ENCODE results near the gene PKN2. TPM values are rescaled to one million over a fixed set of nuclear protein-coding genes. Genes with fewer than 3 reads are reported as not detected.
A peak's percentile ranks its signal among the peaks of the same experiment; 100 is the strongest.

The PKN2 gene
- total RNA-seq, 1 experiment from 2014 or later = 33.4 TPM

GRCh38 chr1:88695781-88696180, 11.7 kb downstream of the PKN2 start:
- Histone ChIP-seq H3K27me3 (replicated peaks; ENCODE audit: control insufficient read depth, insufficient read depth, low read length) (no peaks in the 10 kb centered on the region), H3K9me3 (no peaks in the 10 kb centered on the region), H3K36me3 (ENCODE audit: control insufficient read depth, insufficient read depth, low read length) (no peaks in the 10 kb centered on the region), H3K4me1 (no peaks in the 10 kb centered on the region), H3K4me3 (ENCODE audit: low read depth, low read length) (no peak overlapping the region)
- Mint-ChIP-seq H3K27me3 (ENCODE audit: insufficient read depth, unreplicated experiment) (no peaks in the 10 kb centered on the region), H3K27ac (ENCODE audit: unreplicated experiment) (no peak overlapping the region), H3K4me1 (ENCODE audit: low read depth, unreplicated experiment) (peaks cover 9% of the 10 kb centered on the region), H3K9me3 (ENCODE audit: unreplicated experiment) (no peaks in the 10 kb centered on the region), H3K4me3 (ENCODE audit: unreplicated experiment) (no peak overlapping the region), H3K36me3 (ENCODE audit: insufficient read depth, unreplicated experiment) (peaks cover 11% of the 10 kb centered on the region)
- no peak for DNase-seq
- intact Hi-C loops (cut with micrococcal nuclease; ENCODE audit: unreplicated experiment) = no loop called here
- POLR2A ChIA-PET = no interaction called here
- no peak for TF ChIP-seq CTCF (IDR thresholded peaks at IDR 0.05; ENCODE audit: insufficient read depth in 1 of 2, low read depth in 1 of 2, low read length in 1 of 2, severe bottlenecking in 1 of 2, unreplicated experiment in 1 of 2)
- CTCF ChIA-PET = no interaction called here
- BruUV-seq (replicated peaks) = no TSS peak

GRCh38 chr1:88697503-88697902, 13.4 kb downstream of the PKN2 start:
- H3K4me3 Mint-ChIP-seq (ENCODE audit: unreplicated experiment) = no peak overlapping the region
- BruUV-seq (replicated peaks) = no TSS peak
- no peaks in the 10 kb centered on the region for H3K27me3 Mint-ChIP-seq (ENCODE audit: insufficient read depth, unreplicated experiment)
- Histone ChIP-seq H3K9me3 (no peaks in the 10 kb centered on the region), H3K4me1 (no peaks in the 10 kb centered on the region), H3K36me3 (ENCODE audit: control insufficient read depth, insufficient read depth, low read length) (no peaks in the 10 kb centered on the region), H3K27me3 (replicated peaks; ENCODE audit: control insufficient read depth, insufficient read depth, low read length) (no peaks in the 10 kb centered on the region), H3K4me3 (ENCODE audit: low read depth, low read length) (no peak overlapping the region)
- intact Hi-C loops (cut with micrococcal nuclease; ENCODE audit: unreplicated experiment) = no loop called here
- peaks cover 9% of the 10 kb centered on the region for H3K4me1 Mint-ChIP-seq (ENCODE audit: low read depth, unreplicated experiment)
- DNase-seq = no peak
- peak overlapping the region; percentile 25 for H3K27ac Mint-ChIP-seq (ENCODE audit: unreplicated experiment)
- ChIA-PET CTCF (no interaction called here), POLR2A (no interaction called here)
- no peak for TF ChIP-seq CTCF (IDR thresholded peaks at IDR 0.05; ENCODE audit: insufficient read depth in 1 of 2, low read depth in 1 of 2, low read length in 1 of 2, severe bottlenecking in 1 of 2, unreplicated experiment in 1 of 2)
- no peaks in the 10 kb centered on the region for H3K9me3 Mint-ChIP-seq (ENCODE audit: unreplicated experiment)
- peaks cover 5% of the 10 kb centered on the region for H3K36me3 Mint-ChIP-seq (ENCODE audit: insufficient read depth, unreplicated experiment)

GRCh38 chr1:88698140-88698539, 14.1 kb downstream of the PKN2 start:
- Mint-ChIP-seq H3K27ac (ENCODE audit: unreplicated experiment) (peak overlapping the region; percentile 25), H3K36me3 (ENCODE audit: insufficient read depth, unreplicated experiment) (peaks cover 5% of the 10 kb centered on the region), H3K4me3 (ENCODE audit: unreplicated experiment) (no peak overlapping the region), H3K4me1 (ENCODE audit: low read depth, unreplicated experiment) (peaks cover 9% of the 10 kb centered on the region), H3K9me3 (ENCODE audit: unreplicated experiment) (no peaks in the 10 kb centered on the region), H3K27me3 (ENCODE audit: insufficient read depth, unreplicated experiment) (no peaks in the 10 kb centered on the region)
- ChIA-PET CTCF (no interaction called here), POLR2A (no interaction called here)
- Histone ChIP-seq H3K27me3 (replicated peaks; ENCODE audit: control insufficient read depth, insufficient read depth, low read length) (no peaks in the 10 kb centered on the region), H3K4me3 (ENCODE audit: low read depth, low read length) (no peak overlapping the region), H3K36me3 (ENCODE audit: control insufficient read depth, insufficient read depth, low read length) (no peaks in the 10 kb centered on the region), H3K9me3 (no peaks in the 10 kb centered on the region), H3K4me1 (no peaks in the 10 kb centered on the region)
- DNase-seq = no peak
- BruUV-seq (replicated peaks) = no TSS peak
- intact Hi-C loops (cut with micrococcal nuclease; ENCODE audit: unreplicated experiment) = no loop called here
- TF ChIP-seq CTCF (IDR thresholded peaks at IDR 0.05; ENCODE audit: insufficient read depth in 1 of 2, low read depth in 1 of 2, low read length in 1 of 2, severe bottlenecking in 1 of 2, unreplicated experiment in 1 of 2) = no peak
